ENCODE results near the gene SPEN. TPM values are rescaled to one million over a fixed set of nuclear protein-coding genes. Genes with fewer than 3 reads are reported as not detected.
A peak's percentile ranks its signal among the peaks of the same experiment; 100 is the strongest.

SPEN gene
- total RNA-seq, 4 donors from 2014 or later = 40.7 to 97.0 (median 57.3) TPM

DNA sequence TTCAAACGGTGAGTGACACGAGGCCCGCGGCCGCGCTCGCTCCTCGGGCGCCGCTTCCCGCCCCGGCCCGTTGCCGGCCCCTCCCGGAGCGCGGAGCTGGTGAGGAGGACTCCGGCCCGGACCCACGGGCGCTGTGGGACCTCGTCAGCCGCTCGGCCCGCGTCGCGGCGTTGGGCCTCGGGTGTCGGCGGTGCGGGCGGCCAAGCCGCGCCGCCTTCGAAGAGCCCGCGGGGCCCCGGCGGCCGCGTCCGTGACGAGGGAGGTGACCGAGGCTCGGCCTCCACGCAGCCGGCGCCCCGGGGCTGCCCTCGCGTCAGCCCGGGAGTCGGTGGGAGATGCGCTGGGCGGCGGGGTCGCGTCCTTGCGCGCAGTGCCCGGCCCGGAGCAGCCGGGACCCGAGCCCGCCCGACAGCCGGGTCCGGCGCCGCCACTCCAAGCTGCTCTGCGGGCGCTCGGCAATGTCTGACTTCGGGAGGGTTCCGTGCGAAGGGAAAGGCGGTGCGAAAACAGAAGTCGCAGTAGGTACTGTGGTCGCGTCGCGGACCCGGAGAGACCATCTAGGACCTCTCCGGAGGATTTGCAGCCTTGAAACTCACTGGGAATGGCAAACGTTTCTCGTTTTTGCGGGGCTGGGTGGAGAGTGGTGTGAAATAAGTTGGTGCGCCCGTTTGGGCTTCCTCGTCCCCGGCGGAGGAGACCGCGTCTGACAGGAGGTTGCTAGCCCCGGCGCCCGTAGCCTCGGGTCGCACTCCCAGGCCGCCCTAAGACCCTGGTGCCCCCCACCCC is 829 bp downstream of the SPEN start:
- intact Hi-C loops (cut with DNase I) = loop anchor here (10.0 kb wide), 1 partner anchor 46 kb away; no protein-coding TSS in a partner anchor
- peaks cover 48 to 50% of the 10 kb centered on the region in 2 donors for H3K4me1 ChIP-seq
- TF ChIP-seq, protein P1, sequence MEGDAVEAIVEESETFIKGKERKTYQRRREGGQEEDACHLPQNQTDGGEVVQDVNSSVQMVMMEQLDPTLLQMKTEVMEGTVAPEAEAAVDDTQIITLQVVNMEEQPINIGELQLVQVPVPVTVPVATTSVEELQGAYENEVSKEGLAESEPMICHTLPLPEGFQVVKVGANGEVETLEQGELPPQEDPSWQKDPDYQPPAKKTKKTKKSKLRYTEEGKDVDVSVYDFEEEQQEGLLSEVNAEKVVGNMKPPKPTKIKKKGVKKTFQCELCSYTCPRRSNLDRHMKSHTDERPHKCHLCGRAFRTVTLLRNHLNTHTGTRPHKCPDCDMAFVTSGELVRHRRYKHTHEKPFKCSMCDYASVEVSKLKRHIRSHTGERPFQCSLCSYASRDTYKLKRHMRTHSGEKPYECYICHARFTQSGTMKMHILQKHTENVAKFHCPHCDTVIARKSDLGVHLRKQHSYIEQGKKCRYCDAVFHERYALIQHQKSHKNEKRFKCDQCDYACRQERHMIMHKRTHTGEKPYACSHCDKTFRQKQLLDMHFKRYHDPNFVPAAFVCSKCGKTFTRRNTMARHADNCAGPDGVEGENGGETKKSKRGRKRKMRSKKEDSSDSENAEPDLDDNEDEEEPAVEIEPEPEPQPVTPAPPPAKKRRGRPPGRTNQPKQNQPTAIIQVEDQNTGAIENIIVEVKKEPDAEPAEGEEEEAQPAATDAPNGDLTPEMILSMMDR (IDR thresholded peaks at IDR 0.05) = no peak
- peak in 1 of 2 donors; percentile 4 for TF ChIP-seq POLR2A (IDR thresholded peaks at IDR 0.05)

DNA sequence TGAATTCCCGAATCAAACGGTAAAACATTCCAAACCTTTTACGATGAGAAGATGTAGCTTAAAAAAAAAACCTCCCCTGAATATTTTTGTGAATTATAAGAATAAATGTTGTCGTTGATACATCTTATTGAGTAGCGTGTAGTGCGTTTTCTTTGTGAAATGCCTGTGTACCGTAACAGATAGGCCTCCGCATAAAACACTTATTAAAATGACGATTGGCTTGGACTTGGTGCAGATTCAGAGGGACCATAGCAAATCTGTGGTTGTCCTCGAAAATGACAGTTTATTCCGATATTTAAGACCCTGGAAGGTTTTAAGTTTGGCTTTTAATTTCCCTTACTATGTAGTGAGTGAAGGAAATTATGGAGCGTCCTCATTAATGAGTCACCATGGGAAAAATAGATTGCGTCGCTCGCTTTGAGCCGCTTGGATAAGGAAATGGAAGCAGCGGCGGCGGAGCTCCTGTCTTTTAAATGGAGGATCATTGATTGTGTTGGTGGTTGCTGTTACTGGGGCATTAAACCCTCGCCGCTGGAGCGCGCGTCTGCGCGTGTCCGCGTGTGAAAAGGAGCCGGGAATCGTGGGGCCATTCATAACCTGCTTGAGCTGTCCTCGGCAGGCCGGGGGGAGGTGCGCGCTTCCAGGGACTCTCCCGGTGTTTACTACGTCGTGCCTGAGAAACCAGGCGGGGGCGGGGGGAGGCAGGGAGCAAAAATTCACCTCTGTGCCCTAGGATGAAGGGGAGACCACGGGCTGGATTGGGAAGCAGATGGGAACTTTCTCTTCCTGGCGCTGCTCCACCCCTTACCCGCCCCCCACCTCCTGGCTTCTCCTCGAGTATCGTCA is 1.6 kb downstream of the SPEN start:
- intact Hi-C loops (cut with DNase I) = loop anchor here (10.0 kb wide), 1 partner anchor 46 kb away; no protein-coding TSS in a partner anchor
- no peaks in the 10 kb centered on the region for H3K9me3 ChIP-seq
- H3K4me3 ChIP-seq (replicated peaks in 1 of 3) = peak overlapping the region; percentile 42 to 68 (median 67)
- H3K4me1 ChIP-seq = peaks cover 43 to 44% of the 10 kb centered on the region in 2 donors
- no peaks in the 10 kb centered on the region for H3K36me3 ChIP-seq
- WGBS, 2 donors = 0 to 1% methylated on average over 37 to 44 of the region's 44 CpGs
- peak overlapping the region; percentile 88 to 97 (median 97) for H3K27ac ChIP-seq
- no peaks in the 10 kb centered on the region for H3K27me3 ChIP-seq
- DNase-seq = peak; percentile 93
- TF ChIP-seq POLR2A (IDR thresholded peaks at IDR 0.05) = peak; percentile 32 to 88
- TF ChIP-seq, protein P1 (IDR thresholded peaks at IDR 0.05) = peak in 1 of 6 experiments; percentile 22

More for the DNA sequence above, 829 bp downstream of the SPEN start:
- Histone ChIP-seq H3K9me3 (no peaks in the 10 kb centered on the region), H3K27me3 (no peaks in the 10 kb centered on the region), H3K27ac (peak overlapping the region; percentile 88 to 97 (median 97)), H3K4me3 (replicated peaks in 1 of 3) (peak overlapping the region; percentile 42 to 68 (median 67)), H3K36me3 (no peaks in the 10 kb centered on the region)
- 0 to 1% methylated on average over 21 to 25 of the region's 104 CpGs for WGBS, 2 donors
- DNase-seq = peak; percentile 32 to 43

- WGBS, 2 donors = 2 to 3% methylated on average over 16 of the region's 16 CpGs
- H3K4me1 ChIP-seq = peaks cover 43 to 44% of the 10 kb centered on the region in 2 donors
- no peaks in the 10 kb centered on the region for H3K36me3 ChIP-seq
- no peak for TF ChIP-seq POLR2A (IDR thresholded peaks at IDR 0.05)
- TF ChIP-seq, protein P1 (IDR thresholded peaks at IDR 0.05) = no peak
- H3K4me3 ChIP-seq (replicated peaks in 1 of 3) = peak overlapping the region; percentile 13 to 68 (median 67)
- peak; percentile 41 to 42 for DNase-seq
- no peaks in the 10 kb centered on the region for H3K27me3 ChIP-seq
- no peaks in the 10 kb centered on the region for H3K9me3 ChIP-seq
- intact Hi-C loops (cut with DNase I) = loop anchor here (10.0 kb wide), 1 partner anchor 45 kb away; no protein-coding TSS in a partner anchor
- peak overlapping the region; percentile 88 to 97 (median 97) for H3K27ac ChIP-seq
Observed at GRCh38 chr1:15849775-15850324, 2.3 kb downstream of the SPEN start.

DNA sequence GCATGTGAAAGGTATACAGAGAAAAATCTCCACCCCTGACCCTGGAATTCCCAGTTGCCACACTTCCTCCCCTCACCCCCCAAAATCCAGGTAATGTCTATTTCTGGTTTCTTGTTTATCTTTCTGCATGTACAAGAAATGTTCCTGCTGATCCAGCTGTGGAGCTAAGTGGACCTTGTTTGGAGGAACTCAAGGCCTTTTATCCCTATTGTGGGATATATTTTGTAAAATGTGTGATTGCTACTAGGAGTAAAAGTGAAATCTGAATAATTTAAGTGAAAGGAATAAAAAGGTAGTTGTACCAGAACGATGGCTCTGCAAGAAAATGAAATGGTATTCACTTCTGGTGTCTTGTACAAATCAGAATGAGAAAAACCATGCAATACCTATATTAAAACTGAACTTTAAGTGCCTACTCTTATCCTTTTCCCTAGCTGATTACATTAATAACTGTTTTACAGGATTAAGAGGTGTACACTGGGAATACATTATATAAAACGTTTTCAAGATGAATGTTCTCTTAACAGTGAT is 3.0 kb downstream of the SPEN start:
- Histone ChIP-seq H3K4me3 (replicated peaks in 1 of 3) (peak overlapping the region in 1 of 3 donors; percentile 68), H3K27me3 (no peaks in the 10 kb centered on the region), H3K27ac (peak overlapping the region; percentile 88 to 97 (median 97)), H3K36me3 (no peaks in the 10 kb centered on the region), H3K9me3 (no peaks in the 10 kb centered on the region), H3K4me1 (peaks cover 36 to 44% of the 10 kb centered on the region in 2 donors)
- WGBS, 2 donors = 14% methylated on average over 2 of the region's 2 CpGs
- intact Hi-C loops (cut with DNase I) = no loop called here
- DNase-seq = no peak
- TF ChIP-seq, protein P1 (IDR thresholded peaks at IDR 0.05) = no peak
- TF ChIP-seq POLR2A (IDR thresholded peaks at IDR 0.05) = no peak
